Sigmoid colon (tissue), 7 donors: ENCODE results near the gene CACNA1C. TPM values are rescaled to one million over a fixed set of nuclear protein-coding genes. Genes with fewer than 3 reads are reported as not detected.

Experiments
- DNase-seq: peaks from one replicate; pipeline ENCODE4 v3.0.0-alpha.2; 2019
- H3K27ac ChIP-seq, 4 donors: fragments of 200-600 bp; sonication (generic); one replicate each; pipeline ENCODE4 v1.5.1; 2016 to 2019; ENCODE audit warnings: mild to moderate bottlenecking in 1 of 4
- H3K27me3 ChIP-seq, 3 donors: fragments of 200-600 bp; sonication (generic); one replicate each; pipeline ENCODE4 v1.5.1; 2019; ENCODE audit warnings: mild to moderate bottlenecking in 1 of 3
- H3K36me3 ChIP-seq, 4 donors: fragments of 200-600 bp; sonication (generic); one replicate each; pipeline ENCODE4 v1.5.1; 2016 to 2019
- H3K4me1 ChIP-seq, 4 donors: fragments of 200-600 bp; sonication (generic); one replicate each; pipeline ENCODE4 v1.5.1; 2017 to 2019
- H3K4me3 ChIP-seq, 4 donors: fragments of 200-600 bp; sonication (generic); one replicate each; pipeline ENCODE4 v1.5.1; 2017 to 2019; ENCODE audit warnings: mild to moderate bottlenecking in 2 of 4, moderate library complexity in 1 of 4
- H3K9me3 ChIP-seq, 4 donors: fragments of 200-600 bp in 3 of 4; sonication (generic) in 3 of 4; one replicate each; pipeline versions ENCODE4 v1.5.1 to v1.6.1; 2013 to 2019
- CTCF ChIP-seq, 4 experiments: fragments of 450-650 bp in 3 of 4; fragments of 200-600 bp in 1 of 4; IDR thresholded peaks; one replicate each; pipeline ENCODE4 v1.5.1; 2016 to 2019; ENCODE audit warnings: antibody characterized with exemption in 4 of 4, mild to moderate bottlenecking in 3 of 4, moderate library complexity in 2 of 4
- EP300 ChIP-seq, 4 donors: sonication (generic); formaldehyde crosslinking; IDR thresholded peaks; one replicate each; pipeline ENCODE4 v1.6.1; 2017; ENCODE audit warnings: antibody characterized with exemption in 4 of 4
- POLR2A ChIP-seq, 2 donors: fragments of 450-650 bp; IDR thresholded peaks; one replicate each; pipeline ENCODE4 v1.6.1; 2016; ENCODE audit warnings: antibody characterized with exemption in 2 of 2, mild to moderate bottlenecking in 2 of 2, moderate library complexity in 2 of 2
- POLR2AphosphoS5 ChIP-seq, 4 donors: sonication (generic); formaldehyde crosslinking; IDR thresholded peaks; one replicate each; pipeline ENCODE4 v1.6.1; 2017; ENCODE audit warnings: antibody characterized with exemption in 4 of 4
- WGBS, 2 donors: extraction: QIAGEN DNeasy Blood & Tissue Kit; methylation state at CpG; one replicate each; pipeline ENCODE4 v1.1.7; 2013; 5-methylcytosine and 5-hydroxymethylcytosine counted together
- intact Hi-C: fragments of 100-400 bp; cut with DNase I; formaldehyde crosslinking; loops from one replicate; pipeline ENCODE4 v1.15.1; 2023
- polyA plus RNA-seq, 3 donors: library from polyadenylated mRNA; stranded (reverse); fragments of 200-250 nt; gene quantifications; one replicate each; pipeline ENCODE4 v1.2.3, GENCODE V29; 2013
- total RNA-seq, 4 donors: library from RNA; depleted of rRNA; stranded (reverse); fragments of >200 nt; gene quantifications; one replicate each; pipeline ENCODE4 v1.1.0, GENCODE V29; 2016
- donor health status: healthy with polysubstance abuse.
- donor health status: Bipolar disorder and iron deficiency.
- donor health status: healthy.

CACNA1C gene
- total and polyA plus RNA-seq, 7 donors = 0.46 to 213 (median 62.0) TPM

GRCh38 chr12:2647186-2647585, 594.4 kb downstream of the CACNA1C start:
- Histone ChIP-seq H3K36me3 (peaks cover 0 to 30% (median 13%) of the 10 kb centered on the region in 4 donors), H3K27ac (no peak overlapping the region), H3K4me3 (no peak overlapping the region), H3K9me3 (no peaks in the 10 kb centered on the region), H3K27me3 (no peaks in the 10 kb centered on the region), H3K4me1 (peaks cover 0 to 27% (median 21%) of the 10 kb centered on the region in 4 donors)
- peak; percentile 30 for DNase-seq
- intact Hi-C loops = no loop called here
- WGBS, 2 donors = 88 to 94% methylated on average over 7 of the region's 7 CpGs
- TF ChIP-seq EP300 (IDR thresholded peaks at IDR 0.05) = no peak
- no peak for TF ChIP-seq POLR2A (IDR thresholded peaks at IDR 0.05)
- no peak for TF ChIP-seq CTCF (IDR thresholded peaks at IDR 0.05)
- no peak for TF ChIP-seq POLR2AphosphoS5 (IDR thresholded peaks at IDR 0.05)

GRCh38 chr12:2648406-2648805, 595.6 kb downstream of the CACNA1C start:
- Histone ChIP-seq H3K4me1 (peaks cover 0 to 27% (median 21%) of the 10 kb centered on the region in 4 donors), H3K27ac (no peak overlapping the region), H3K36me3 (peaks cover 0 to 34% (median 14%) of the 10 kb centered on the region in 4 donors), H3K27me3 (no peaks in the 10 kb centered on the region), H3K9me3 (no peaks in the 10 kb centered on the region), H3K4me3 (no peak overlapping the region)
- TF ChIP-seq EP300 (IDR thresholded peaks at IDR 0.05) (no peak), POLR2AphosphoS5 (IDR thresholded peaks at IDR 0.05) (no peak), POLR2A (IDR thresholded peaks at IDR 0.05) (no peak), CTCF (IDR thresholded peaks at IDR 0.05) (no peak)
- peak; percentile 10 for DNase-seq
- intact Hi-C loops = no loop called here
- WGBS, 2 donors = 90 to 91% methylated on average over 8 of the region's 8 CpGs

GRCh38 chr12:2649201-2650030, 596.6 kb downstream of the CACNA1C start:
- Histone ChIP-seq H3K4me1 (peaks cover 0 to 27% (median 21%) of the 10 kb centered on the region in 4 donors), H3K27me3 (no peaks in the 10 kb centered on the region), H3K27ac (peak overlapping the region in 3 of 4 donors; percentile 46 to 57 (median 49)), H3K36me3 (peaks cover 0 to 34% (median 20%) of the 10 kb centered on the region in 4 donors), H3K9me3 (no peaks in the 10 kb centered on the region), H3K4me3 (no peak overlapping the region)
- DNase-seq = peak; percentile 17
- WGBS, 2 donors = 73 to 87% methylated on average over 16 of the region's 16 CpGs
- no peak for TF ChIP-seq EP300 (IDR thresholded peaks at IDR 0.05)
- no peak for TF ChIP-seq POLR2A (IDR thresholded peaks at IDR 0.05)
- no peak for TF ChIP-seq CTCF (IDR thresholded peaks at IDR 0.05)
- no peak for TF ChIP-seq POLR2AphosphoS5 (IDR thresholded peaks at IDR 0.05)
- intact Hi-C loops = no loop called here

- Histone ChIP-seq H3K27ac (peak overlapping the region in 3 of 4 donors; percentile 46 to 57 (median 49)), H3K4me1 (peaks cover 0 to 27% (median 21%) of the 10 kb centered on the region in 4 donors), H3K36me3 (peaks cover 5 to 42% (median 29%) of the 10 kb centered on the region in 4 donors), H3K9me3 (no peaks in the 10 kb centered on the region), H3K27me3 (no peaks in the 10 kb centered on the region), H3K4me3 (no peak overlapping the region)
- TF ChIP-seq CTCF (IDR thresholded peaks at IDR 0.05) = no peak
- TF ChIP-seq EP300 (IDR thresholded peaks at IDR 0.05) = no peak
- no peak for TF ChIP-seq POLR2AphosphoS5 (IDR thresholded peaks at IDR 0.05)
- no peak for TF ChIP-seq POLR2A (IDR thresholded peaks at IDR 0.05)
- WGBS, 2 donors = 68 to 78% methylated on average over 17 of the region's 17 CpGs
- intact Hi-C loops = no loop called here
- peak; percentile 55 for DNase-seq
Measured at GRCh38 chr12:2650261-2651067, 597.7 kb downstream of the CACNA1C start.
